Activated CD4-positive, CD25-positive, alpha-beta regulatory T cell treated with anti-CD3 and anti-CD28 coated beads, Interleukin-2, amount 50 U/mL, for 72 hours (primary cell): ENCODE results near the gene UBE2V1.
"Not testable (repeated sequence)": the region's sequence is repeated elsewhere in the genome, so short reads cannot be mapped to it uniquely, and the experiment has no call there.

Experiments
- DNase-seq: peaks from one replicate; pipeline ENCODE4 v3.0.0; 2021

Gene UBE2V1

GRCh38 chr20:50092436-50092835 lies 20.5 kb downstream of the UBE2V1 start:
- DNase-seq = no peak

- DNase-seq = no peak
Measured at GRCh38 chr20:50089787-50090177, 23.2 kb downstream of the UBE2V1 start.

DNA sequence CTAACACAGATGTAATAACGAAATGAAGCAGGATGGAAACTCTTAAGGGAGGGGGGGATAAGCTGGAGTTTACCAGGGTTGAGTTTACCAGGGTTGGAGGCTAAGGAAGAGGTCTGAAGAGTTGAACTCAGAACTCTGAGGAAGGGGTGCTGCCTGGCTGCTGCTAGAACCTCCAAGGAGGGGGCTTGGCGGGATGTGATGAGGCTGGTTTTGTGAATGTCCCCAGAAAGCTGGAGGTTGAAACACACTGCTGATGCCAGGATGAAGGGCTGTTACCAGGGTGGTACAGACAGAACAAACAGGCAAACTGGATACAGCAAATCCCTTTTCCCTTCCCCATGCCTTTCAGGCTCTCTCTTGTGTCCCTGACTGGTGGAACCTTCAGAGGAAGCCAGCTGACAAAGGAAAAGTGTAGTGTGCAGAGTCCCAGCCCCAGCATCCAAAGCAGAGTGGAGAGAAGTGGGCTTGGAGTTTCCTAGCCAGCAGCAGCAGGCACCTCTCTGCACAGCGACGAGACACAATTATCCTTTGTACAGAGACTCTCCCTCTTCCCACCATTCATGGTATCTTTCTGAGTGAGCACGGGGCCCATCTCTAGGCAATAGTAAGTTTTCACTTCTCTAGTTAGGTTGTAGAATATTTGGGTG lies 23.7 kb downstream of the UBE2V1 start:
- no peak for DNase-seq

DNA sequence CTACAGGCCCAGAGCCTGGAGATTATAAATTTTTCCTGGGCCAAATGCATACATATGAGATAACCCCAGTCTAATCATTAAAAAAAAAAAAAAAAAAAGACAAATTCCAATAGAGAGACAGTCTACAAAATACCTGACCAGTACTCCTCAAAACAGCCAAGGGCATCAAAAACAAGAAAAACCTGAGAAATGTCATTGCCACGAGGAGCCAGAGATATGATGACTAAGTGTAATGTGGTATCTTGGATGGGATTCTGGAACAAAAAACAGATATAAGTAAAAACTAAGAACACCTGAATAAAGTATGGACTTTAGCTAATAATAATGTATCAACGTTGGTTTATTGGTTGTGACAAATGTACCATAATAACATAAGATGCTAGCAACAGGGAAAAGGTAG lies 24.9 kb downstream of the UBE2V1 start:
- DNase-seq = no peak

DNA sequence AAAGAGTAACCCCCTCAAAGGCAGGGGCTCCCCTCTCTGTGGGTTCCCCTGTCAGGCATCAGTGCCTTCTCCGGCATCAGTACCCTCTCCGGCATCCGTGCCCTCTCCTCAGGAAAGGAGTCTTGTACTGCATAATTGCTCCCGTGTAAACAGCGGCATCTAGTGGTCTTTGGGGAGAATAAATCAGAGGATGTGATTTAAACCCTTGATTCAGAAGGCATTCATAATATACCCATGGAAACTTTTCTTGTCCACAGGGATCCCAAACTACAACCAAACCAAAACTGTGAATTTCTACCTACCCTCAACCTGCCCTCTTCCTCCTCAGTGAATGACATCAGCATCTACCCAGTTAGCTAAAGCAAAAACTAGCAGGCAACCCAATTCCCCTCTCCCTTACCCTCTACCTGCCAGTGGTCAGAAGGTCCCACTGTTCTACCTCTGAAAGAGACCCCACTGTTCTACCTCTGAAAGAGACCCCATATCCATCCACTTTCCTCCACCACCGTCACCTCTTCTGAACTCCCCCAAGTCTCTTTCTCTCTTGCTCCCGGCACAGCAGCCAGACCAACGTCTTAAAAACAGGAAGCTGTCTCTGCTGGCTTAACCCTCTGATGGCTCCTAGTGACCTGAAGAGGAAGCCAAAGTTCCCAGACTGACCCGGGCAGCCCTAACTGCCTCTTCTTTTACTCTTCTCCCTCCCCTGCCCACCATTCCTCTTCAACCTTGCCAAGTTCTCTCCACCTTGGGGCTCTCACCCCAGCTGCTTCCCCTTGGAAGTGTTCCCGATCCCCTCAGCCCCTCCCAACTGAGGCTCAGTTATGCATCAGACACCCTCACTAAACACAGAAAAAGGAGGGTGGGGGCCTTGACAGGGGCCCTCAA lies 27.2 kb downstream of the UBE2V1 start:
- DNase-seq = no peak

DNA sequence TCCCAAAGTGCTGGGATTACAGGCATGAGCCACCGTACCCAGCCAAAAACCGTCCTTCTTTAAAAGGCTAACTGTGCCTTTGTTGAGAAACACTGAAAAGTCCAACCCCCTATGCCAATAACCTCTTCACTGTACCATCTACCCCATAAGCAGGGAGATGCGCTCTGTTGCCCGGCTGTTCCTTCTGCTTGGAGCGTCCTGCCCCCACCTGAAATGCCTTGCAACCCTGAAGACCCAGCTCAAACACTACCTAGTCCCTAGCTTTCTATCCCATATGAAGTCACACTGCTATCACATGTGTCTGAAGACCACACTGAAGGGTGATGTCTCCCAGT lies 27.8 kb downstream of the UBE2V1 start:
- DNase-seq = no peak

GRCh38 chr20:50083034-50083433 lies 29.9 kb downstream of the UBE2V1 start:
- no peak for DNase-seq

DNA sequence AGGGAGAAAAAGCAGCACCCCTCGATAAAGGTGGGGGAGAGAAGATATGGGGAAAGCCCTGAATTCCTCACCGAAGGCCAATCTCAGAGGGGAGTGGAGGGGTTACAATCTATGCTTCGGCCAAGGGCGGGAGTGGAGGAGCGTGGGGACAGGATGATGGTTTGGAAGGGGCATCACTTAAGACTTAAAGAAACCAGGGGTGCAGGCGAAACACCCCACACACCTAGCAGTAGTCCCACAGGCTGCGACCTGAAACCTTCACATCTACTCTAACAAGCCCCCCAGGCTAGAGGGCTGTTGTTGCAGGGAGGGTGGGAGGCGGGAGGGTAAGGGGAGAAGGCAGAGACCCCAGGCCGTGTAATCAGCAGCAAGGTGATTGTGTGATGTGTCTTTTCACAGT lies 30.9 kb downstream of the UBE2V1 start:
- not testable (repeated sequence) for DNase-seq

- DNase-seq = no peak
Measured at GRCh38 chr20:50077818-50078601, 34.9 kb downstream of the UBE2V1 start.

DNA sequence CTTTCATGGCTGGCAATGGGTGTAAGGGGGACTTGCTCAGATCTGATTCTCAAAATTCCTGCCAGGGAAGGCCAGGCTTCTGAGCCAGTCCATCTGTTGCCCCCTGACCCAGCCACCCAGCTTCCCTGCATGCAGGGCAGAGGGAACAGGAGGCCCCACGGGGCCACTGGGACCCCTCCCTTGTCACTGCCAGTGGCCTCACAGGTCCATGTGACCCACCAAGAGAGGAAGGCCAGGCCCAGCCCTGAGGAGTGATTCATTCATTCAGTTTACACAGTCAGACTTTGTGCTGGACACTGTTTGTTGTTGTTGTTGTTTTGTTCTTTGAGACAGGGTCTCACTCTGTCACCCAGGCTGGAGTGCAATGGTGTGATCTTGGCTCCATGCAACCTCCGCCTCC lies 39.5 kb downstream of the UBE2V1 start:
- DNase-seq = no peak

DNA sequence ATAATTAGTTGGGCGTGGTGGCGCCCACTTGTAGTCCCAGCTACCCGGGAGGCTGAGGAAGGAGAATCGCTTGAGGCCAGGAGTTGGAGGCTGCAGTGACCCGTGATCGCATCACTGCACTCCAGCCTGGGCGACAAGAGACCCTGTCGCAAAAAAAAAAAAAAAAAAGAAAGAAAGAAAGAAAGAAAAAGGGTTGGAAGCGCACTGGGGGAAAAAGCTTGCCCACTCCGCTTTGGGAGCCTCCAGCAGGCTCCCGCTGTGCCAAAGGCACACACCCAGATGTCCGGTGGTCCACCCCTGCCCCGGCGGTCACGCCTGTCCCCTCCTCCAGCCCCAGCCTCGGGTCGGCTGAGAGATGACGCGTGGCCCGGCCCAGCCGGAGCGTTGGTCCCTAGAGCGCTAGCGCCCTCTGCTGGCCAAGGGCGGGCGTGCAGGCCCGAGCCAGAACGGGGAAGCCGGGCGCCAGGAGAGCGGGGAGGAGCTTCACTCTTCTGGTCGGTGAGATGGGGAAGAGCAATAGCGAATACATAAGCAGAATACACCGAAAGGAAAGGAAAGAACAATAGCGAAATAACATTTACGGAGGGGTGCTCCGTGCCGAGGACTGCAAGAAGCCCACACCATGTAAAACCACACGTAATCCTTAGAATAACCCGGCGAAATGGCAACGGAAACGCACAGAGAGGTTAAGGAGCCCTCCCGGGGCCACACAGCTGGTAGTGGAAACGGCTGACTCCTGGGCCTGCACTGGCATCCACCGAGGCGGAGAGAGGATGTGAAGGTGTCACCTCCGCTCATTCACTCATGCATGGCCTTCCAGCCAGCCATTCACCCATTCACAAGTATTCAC lies 41.7 kb downstream of the UBE2V1 start:
- peak; percentile 99 for DNase-seq

- no peak for DNase-seq
Measured at GRCh38 chr20:50070361-50070760, 42.6 kb downstream of the UBE2V1 start.

DNA sequence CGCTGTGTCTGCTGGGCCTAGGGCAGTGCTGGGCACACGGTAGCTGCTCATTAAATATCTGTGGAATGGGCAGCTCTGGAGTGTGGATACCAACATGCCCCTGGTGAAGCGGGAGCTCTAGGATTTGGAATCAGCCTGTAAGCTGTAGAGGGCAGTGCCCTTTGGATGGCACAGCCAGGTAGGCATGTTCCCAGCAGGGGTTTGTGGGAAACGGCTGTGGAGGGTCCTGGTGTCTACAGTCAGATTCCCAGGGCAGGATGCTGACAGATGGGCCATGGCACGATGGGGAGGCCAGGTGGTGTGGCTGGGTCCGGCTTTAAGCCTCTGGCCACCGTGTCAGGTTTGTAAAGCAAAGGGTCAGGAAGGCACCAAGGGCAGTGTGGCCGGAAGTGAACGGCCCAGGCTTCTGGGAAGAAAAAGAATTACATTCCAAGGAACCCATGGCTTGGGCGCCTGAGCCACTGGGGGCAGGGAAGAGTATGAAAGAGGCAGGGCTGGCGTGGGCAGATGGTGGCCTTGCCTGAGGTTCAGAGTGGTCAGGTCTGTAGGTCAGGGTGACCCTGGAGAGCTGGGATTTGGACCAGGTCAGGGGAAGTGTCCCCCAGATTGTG lies 44.8 kb downstream of the UBE2V1 start:
- DNase-seq = no peak

- no peak for DNase-seq
Measured at GRCh38 chr20:50067461-50067860, 45.5 kb downstream of the UBE2V1 start.

GRCh38 chr20:50067018-50067417 lies 45.9 kb downstream of the UBE2V1 start:
- no peak for DNase-seq

GRCh38 chr20:50066161-50066834 lies 46.7 kb downstream of the UBE2V1 start:
- DNase-seq = no peak

DNA sequence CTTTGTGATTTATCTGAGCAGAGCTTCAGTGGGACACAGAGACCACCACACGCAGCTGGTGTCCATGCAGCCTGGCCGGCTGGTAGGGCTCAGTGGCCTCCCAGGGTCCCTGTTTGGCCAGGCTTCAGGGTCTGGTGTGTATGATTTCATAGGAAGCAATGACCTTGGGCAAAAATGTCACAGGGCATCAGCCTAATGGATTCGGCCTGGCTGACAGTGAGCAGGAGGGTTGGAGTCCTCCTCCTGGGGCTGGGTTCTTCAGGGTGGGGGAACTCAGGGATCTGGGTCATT lies 47.7 kb downstream of the UBE2V1 start:
- DNase-seq = no peak

DNA sequence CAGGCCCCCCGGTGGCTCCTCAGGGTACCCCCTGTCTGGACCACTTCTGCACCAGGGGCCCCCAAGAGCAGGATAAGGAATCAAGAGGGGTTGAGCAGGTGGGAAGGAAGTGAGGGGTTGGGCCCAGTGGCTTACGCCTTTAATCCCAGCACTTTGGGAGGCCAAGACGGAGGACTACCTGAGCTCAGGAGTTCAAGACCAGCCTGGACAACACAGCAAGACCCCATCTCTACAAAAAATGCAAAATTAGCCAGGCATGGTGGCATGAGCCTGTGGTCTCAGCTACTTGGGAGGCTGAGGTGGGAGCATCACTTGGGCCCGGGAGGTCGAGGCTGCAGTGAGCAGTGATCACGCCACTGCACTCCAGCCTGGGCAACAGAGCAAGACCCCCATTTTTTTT lies 49.2 kb downstream of the UBE2V1 start:
- not testable (repeated sequence) for DNase-seq

DNA sequence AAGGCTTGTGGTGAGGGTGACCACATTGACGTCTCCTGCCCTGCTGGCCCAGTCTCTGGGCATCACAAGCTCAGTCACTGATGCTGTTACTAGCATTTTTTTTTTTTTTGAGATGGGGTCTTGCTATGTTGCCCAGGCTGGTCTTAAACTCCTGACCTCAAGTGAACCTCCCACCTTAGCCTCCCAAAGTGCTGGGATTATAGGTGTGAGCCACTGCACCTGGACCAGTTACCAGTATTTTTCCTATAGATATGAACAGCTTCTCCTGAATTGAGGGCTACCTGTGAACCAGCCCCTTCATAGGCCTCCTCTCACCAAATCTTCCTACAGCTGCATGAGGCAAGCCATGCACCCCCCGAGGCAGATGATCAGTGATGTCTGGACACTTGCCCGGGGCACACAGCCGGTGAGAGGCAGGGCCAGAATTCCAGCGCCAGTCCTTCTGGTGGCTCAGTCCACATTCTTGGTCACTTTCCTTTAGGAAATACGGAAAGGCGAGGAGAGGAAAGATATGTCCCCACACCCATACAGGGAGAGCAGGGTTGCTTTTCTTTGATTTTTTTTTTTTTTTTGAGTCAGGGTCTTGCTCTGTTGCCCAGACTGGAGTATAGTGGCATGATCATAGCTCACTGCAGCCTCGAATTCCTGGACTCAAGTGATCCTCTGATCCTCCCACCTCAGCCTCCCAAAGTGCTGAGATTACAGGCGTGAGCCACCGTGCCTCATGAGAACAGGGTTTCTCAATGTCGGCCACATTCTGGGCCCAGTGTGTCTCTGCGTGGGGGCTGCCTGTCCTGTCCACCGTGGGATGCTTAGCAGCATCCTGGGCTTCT lies 50.7 kb downstream of the UBE2V1 start:
- DNase-seq = no peak

GRCh38 chr20:50061151-50062005 lies 51.6 kb downstream of the UBE2V1 start:
- DNase-seq = no peak
